ENCODE data around the gene TRPC1.
"Not testable (repeated sequence)": the region's sequence is repeated elsewhere in the genome, so short reads cannot be mapped to it uniquely, and the experiment has no call there.

TRPC1 gene

GRCh38 chr3:142694225-142694624, 29.6 kb upstream of the TRPC1 start:
- DNase-seq (ENCODE audit: low read depth), result no peak
- TF ChIP-seq CTCF (IDR thresholded peaks at IDR 0.05; ENCODE audit: low read length, missing control alignments), result no peak
- no peak overlapping the region for H3K4me3 ChIP-seq (replicated peaks; ENCODE audit: low read depth, low read length)

GRCh38 chr3:142705198-142705597, 18.6 kb upstream of the TRPC1 start:
- TF ChIP-seq CTCF (IDR thresholded peaks at IDR 0.05; ENCODE audit: low read length, missing control alignments), result no peak
- DNase-seq (ENCODE audit: low read depth), result no peak

GRCh38 chr3:142706321-142707127, 17.3 kb upstream of the TRPC1 start:
- peak; percentile 10 for DNase-seq (ENCODE audit: low read depth)
- no peak for TF ChIP-seq CTCF (IDR thresholded peaks at IDR 0.05; ENCODE audit: low read length, missing control alignments)
- no peak overlapping the region for H3K4me3 ChIP-seq (replicated peaks; ENCODE audit: low read depth, low read length)

More at GRCh38 chr3:142705198-142705597, 18.6 kb upstream of the TRPC1 start:
- H3K4me3 ChIP-seq (replicated peaks; ENCODE audit: low read depth, low read length), result no peak overlapping the region

GRCh38 chr3:142709207-142709606, 14.6 kb upstream of the TRPC1 start:
- no peak for DNase-seq (ENCODE audit: low read depth)
- no peak for TF ChIP-seq CTCF (IDR thresholded peaks at IDR 0.05; ENCODE audit: low read length, missing control alignments)
- H3K4me3 ChIP-seq (replicated peaks; ENCODE audit: low read depth, low read length), result no peak overlapping the region

GRCh38 chr3:142714882-142715281, 9.0 kb upstream of the TRPC1 start:
- H3K4me3 ChIP-seq (replicated peaks; ENCODE audit: low read depth, low read length); DNase-seq (ENCODE audit: low read depth): not testable (repeated sequence)

GRCh38 chr3:142716102-142716501, 7.7 kb upstream of the TRPC1 start:
- no peak for DNase-seq (ENCODE audit: low read depth)
- no peak overlapping the region for H3K4me3 ChIP-seq (replicated peaks; ENCODE audit: low read depth, low read length)
- TF ChIP-seq CTCF (IDR thresholded peaks at IDR 0.05; ENCODE audit: low read length, missing control alignments), result no peak

GRCh38 chr3:142723665-142723967, 218 bp upstream of the TRPC1 start:
- H3K4me3 ChIP-seq (replicated peaks; ENCODE audit: low read depth, low read length), result peak overlapping the region; percentile 83
- TF ChIP-seq CTCF (IDR thresholded peaks at IDR 0.05; ENCODE audit: low read length, missing control alignments), result no peak
- no peak for DNase-seq (ENCODE audit: low read depth)
